ENCODE measurements around the gene HOXA7.

HOXA7 gene

GRCh38 chr7:27156508-27156898, at the start of gene HOXA7:
Gene HOXA7, minus strand, starts transcription at chr7:27156675. Its CDS starts 130 bp downstream, at chr7:27156545.
- no peak for DNase-seq

GRCh38 chr7:27205325-27206280, 49.1 kb upstream of the HOXA7 start:
- no peak for DNase-seq

- no peak for DNase-seq
These were observed 48.4 kb upstream of the HOXA7 start for GRCh38 chr7:27204851-27205322.

- no peak for DNase-seq
These were observed 47.6 kb upstream of the HOXA7 start for GRCh38 chr7:27203964-27204594.

GRCh38 chr7:27203365-27203953, 47.0 kb upstream of the HOXA7 start:
- DNase-seq = no peak

GRCh38 chr7:27202862-27203134, 46.3 kb upstream of the HOXA7 start:
- no peak for DNase-seq

GRCh38 chr7:27202018-27202861, 45.8 kb upstream of the HOXA7 start:
- DNase-seq = no peak

- no peak for DNase-seq
These were observed 45.1 kb upstream of the HOXA7 start for GRCh38 chr7:27201580-27202017.

- DNase-seq = no peak
These were observed 44.5 kb upstream of the HOXA7 start for GRCh38 chr7:27200761-27201579.

- no peak for DNase-seq
These were observed 43.6 kb upstream of the HOXA7 start, which contains the start of gene HOXA13 for GRCh38 chr7:27199849-27200760. Gene HOXA13, minus strand, starts transcription at chr7:27200091. Its CDS starts 14 bp downstream, at chr7:27200077.

GRCh38 chr7:27198871-27199801, 42.7 kb upstream of the HOXA7 start:
- no peak for DNase-seq

- DNase-seq = no peak
These were observed 41.8 kb upstream of the HOXA7 start for GRCh38 chr7:27198138-27198841.

- no peak for DNase-seq
These were observed 40.9 kb upstream of the HOXA7 start for GRCh38 chr7:27197137-27198042.

- peak; percentile 89 for DNase-seq
These were observed 39.9 kb upstream of the HOXA7 start for GRCh38 chr7:27196287-27196767.

- no peak for DNase-seq
These were observed 38.4 kb upstream of the HOXA7 start for GRCh38 chr7:27194686-27195379.

- DNase-seq = no peak
These were observed 37.5 kb upstream of the HOXA7 start for GRCh38 chr7:27194002-27194352.

All from activated CD4-positive, alpha-beta T cell treated with anti-CD3 and anti-CD28 coated beads, Interleukin-2, amount 50 U/mL, for 1 hour (primary cell).